Osteocyte (in vitro differentiated cells): ENCODE data around the gene GRB7. TPM values are rescaled to one million over a fixed set of nuclear protein-coding genes. Genes with fewer than 3 reads are reported as not detected.

Experiments used
- DNase-seq: peaks from one replicate; pipeline ENCODE4 v3.0.0; 2021; ENCODE audit warnings: mixed read lengths; ENCODE audit not compliant: unreplicated experiment; ENCODE audit errors: extremely low spot score
- H3K27ac Mint-ChIP-seq: one replicate; pipeline ENCODE4 v1.8.0; 2021; ENCODE audit warnings: mild to moderate bottlenecking, mixed read lengths; ENCODE audit not compliant: unreplicated experiment
- H3K27me3 Mint-ChIP-seq: one replicate; pipeline ENCODE4 v1.8.0; 2021; ENCODE audit warnings: mixed read lengths; ENCODE audit not compliant: unreplicated experiment
- H3K36me3 Mint-ChIP-seq: one replicate; pipeline ENCODE4 v1.8.0; 2021; ENCODE audit warnings: mixed read lengths; ENCODE audit not compliant: unreplicated experiment
- H3K4me1 Mint-ChIP-seq: one replicate; pipeline ENCODE4 v1.8.0; 2021; ENCODE audit warnings: mixed read lengths; ENCODE audit not compliant: unreplicated experiment
- H3K4me3 Mint-ChIP-seq: one replicate; pipeline ENCODE4 v1.8.0; 2021; ENCODE audit warnings: mild to moderate bottlenecking, moderate library complexity, mixed read lengths; ENCODE audit not compliant: unreplicated experiment
- H3K9me3 Mint-ChIP-seq: one replicate; pipeline ENCODE4 v1.8.0; 2021; ENCODE audit warnings: mixed read lengths; ENCODE audit not compliant: unreplicated experiment
- total RNA-seq: library from RNA; stranded (reverse); gene quantifications from 2 replicates; pipeline ENCODE4 v1.2.1, GENCODE V29; 2021
- TF ChIP-seq, protein P1 (sequence below): fragments of 200-600 bp; sonication (generic); IDR thresholded peaks from 2 replicates; pipeline ENCODE4 v1.5.0; 2021; ENCODE audit warnings: antibody characterized with exemption, mild to moderate bottlenecking, moderate library complexity

Gene GRB7
- total RNA-seq, 1 donor from 2014 or later = 1.2 TPM

DNA sequence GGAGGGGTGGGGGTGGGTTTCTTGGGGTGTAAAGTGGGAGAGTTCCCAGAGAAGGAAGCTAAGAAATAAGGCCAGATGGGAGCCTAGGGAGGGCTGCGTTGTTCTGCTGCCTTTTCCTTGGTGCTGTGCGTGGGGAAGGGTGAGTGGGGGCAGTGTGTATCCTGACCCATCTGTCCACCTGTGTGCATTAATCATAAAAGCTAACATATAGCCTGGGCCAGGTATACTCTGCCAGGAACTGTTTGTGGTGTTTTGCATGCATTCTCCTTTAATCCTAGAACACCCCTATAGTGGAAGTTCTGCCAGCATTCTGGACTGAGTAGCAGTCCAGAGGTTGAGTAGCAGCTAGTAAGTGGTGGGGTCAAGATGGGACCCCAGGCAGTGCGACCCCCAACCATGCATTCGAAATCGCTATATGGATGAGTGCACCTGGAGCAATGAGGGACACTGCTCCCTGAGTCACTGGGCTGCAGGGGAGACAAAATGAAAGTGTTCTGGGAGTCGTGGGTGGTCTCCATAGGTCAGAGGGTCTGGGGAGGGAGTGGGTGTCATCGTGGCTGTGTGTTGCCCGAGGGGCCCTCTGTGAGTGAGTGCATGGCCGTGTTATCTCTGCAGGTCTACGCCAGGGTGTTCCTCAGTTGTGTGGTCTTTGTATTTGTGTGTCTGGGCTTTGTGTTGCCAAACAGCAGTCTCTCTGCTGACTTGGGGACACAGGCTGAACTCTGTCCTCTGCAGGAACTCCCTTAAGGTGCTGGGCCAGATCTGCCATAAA, 36.5 kb upstream of the GRB7 start:
- Mint-ChIP-seq H3K27me3 (no peaks in the 10 kb centered on the region), H3K9me3 (no peaks in the 10 kb centered on the region), H3K4me3 (peak overlapping the region; percentile 78), H3K4me1 (peaks cover 34% of the 10 kb centered on the region), H3K36me3 (no peaks in the 10 kb centered on the region), H3K27ac (peak overlapping the region; percentile 40)
- TF ChIP-seq, protein P1, sequence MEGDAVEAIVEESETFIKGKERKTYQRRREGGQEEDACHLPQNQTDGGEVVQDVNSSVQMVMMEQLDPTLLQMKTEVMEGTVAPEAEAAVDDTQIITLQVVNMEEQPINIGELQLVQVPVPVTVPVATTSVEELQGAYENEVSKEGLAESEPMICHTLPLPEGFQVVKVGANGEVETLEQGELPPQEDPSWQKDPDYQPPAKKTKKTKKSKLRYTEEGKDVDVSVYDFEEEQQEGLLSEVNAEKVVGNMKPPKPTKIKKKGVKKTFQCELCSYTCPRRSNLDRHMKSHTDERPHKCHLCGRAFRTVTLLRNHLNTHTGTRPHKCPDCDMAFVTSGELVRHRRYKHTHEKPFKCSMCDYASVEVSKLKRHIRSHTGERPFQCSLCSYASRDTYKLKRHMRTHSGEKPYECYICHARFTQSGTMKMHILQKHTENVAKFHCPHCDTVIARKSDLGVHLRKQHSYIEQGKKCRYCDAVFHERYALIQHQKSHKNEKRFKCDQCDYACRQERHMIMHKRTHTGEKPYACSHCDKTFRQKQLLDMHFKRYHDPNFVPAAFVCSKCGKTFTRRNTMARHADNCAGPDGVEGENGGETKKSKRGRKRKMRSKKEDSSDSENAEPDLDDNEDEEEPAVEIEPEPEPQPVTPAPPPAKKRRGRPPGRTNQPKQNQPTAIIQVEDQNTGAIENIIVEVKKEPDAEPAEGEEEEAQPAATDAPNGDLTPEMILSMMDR = no peak
- DNase-seq = no peak

DNA sequence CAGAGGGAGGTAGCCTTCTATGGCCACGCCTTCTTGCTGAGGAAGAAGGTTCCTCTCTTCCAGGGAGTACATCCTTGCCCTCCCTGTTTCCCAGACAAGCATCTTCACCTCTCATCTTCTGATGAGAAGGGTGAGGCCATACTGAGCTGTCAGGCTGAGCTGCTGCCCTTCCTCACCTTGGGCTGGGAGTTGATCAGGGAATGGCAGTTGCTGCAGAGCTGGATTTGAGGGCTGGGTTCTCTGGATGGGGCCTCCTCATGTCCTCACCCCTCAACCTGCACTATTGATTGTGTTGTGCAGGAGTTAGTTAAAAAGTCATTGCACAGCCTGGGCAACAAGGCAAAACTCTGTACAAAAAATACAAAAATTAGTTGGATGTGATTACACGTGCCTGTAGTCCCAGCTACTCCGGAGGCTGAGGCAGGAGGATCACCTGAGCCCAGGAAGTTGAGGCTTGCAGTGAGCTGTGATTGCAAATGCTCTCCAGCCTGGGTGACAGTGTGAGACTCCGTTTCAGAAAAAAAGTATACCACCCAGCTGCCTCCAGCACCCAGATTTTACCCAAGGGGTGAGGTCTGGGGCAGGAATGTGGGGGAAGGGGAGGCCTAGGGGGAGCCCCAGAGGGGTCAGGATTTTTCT, 35.8 kb upstream of the GRB7 start:
- Mint-ChIP-seq H3K4me3 (peak overlapping the region; percentile 78), H3K9me3 (no peaks in the 10 kb centered on the region), H3K36me3 (no peaks in the 10 kb centered on the region), H3K4me1 (peaks cover 34% of the 10 kb centered on the region), H3K27ac (peak overlapping the region; percentile 40), H3K27me3 (no peaks in the 10 kb centered on the region)
- TF ChIP-seq, protein P1 = no peak
- no peak for DNase-seq

GRCh38 chr17:39702901-39703893, 34.5 kb upstream of the GRB7 start:
- no peaks in the 10 kb centered on the region for H3K27me3 Mint-ChIP-seq
- no peaks in the 10 kb centered on the region for H3K9me3 Mint-ChIP-seq
- no peak for DNase-seq
- peaks cover 34% of the 10 kb centered on the region for H3K4me1 Mint-ChIP-seq
- H3K4me3 Mint-ChIP-seq = no peak overlapping the region
- TF ChIP-seq, protein P1 = no peak
- no peak overlapping the region for H3K27ac Mint-ChIP-seq
- no peaks in the 10 kb centered on the region for H3K36me3 Mint-ChIP-seq

- H3K27me3 Mint-ChIP-seq = no peaks in the 10 kb centered on the region
- DNase-seq = no peak
- peaks cover 32% of the 10 kb centered on the region for H3K4me1 Mint-ChIP-seq
- TF ChIP-seq, protein P1 = no peak
- no peak overlapping the region for H3K4me3 Mint-ChIP-seq
- H3K9me3 Mint-ChIP-seq = no peaks in the 10 kb centered on the region
- H3K27ac Mint-ChIP-seq = no peak overlapping the region
- no peaks in the 10 kb centered on the region for H3K36me3 Mint-ChIP-seq
Measured at GRCh38 chr17:39703913-39704312, 33.8 kb upstream of the GRB7 start.
